T-helper 1 cell treated with Interleukin-12 subunit alpha and Interleukin-12 subunit beta and Interleukin-4 antibody, amounts not matched to agents 30 μg/mL and 1 μg/mL, for 36 hours (primary cell): Measurements from ENCODE around the gene ROBO4.
A peak's percentile ranks its signal among the peaks of the same experiment; 100 is the strongest.

Source experiments
- H3K27ac Mint-ChIP-seq: one replicate; pipeline ENCODE4 v1.8.0; 2021; ENCODE audit warnings: mild to moderate bottlenecking, mixed read lengths
- H3K27me3 Mint-ChIP-seq: one replicate; pipeline ENCODE4 v1.8.0; 2021; ENCODE audit warnings: low read depth, mixed read lengths
- H3K36me3 Mint-ChIP-seq: one replicate; pipeline ENCODE4 v1.8.0; 2021; ENCODE audit warnings: low read depth, mixed read lengths
- H3K4me1 Mint-ChIP-seq: one replicate; pipeline ENCODE4 v1.8.0; 2021; ENCODE audit warnings: low read depth, mixed read lengths
- H3K4me3 Mint-ChIP-seq: one replicate; pipeline ENCODE4 v1.8.0; 2021; ENCODE audit warnings: mild to moderate bottlenecking, moderate library complexity, mixed read lengths
- H3K9me3 Mint-ChIP-seq: one replicate; pipeline ENCODE4 v1.8.0; 2021; ENCODE audit warnings: mixed read lengths

The ROBO4 gene

DNA sequence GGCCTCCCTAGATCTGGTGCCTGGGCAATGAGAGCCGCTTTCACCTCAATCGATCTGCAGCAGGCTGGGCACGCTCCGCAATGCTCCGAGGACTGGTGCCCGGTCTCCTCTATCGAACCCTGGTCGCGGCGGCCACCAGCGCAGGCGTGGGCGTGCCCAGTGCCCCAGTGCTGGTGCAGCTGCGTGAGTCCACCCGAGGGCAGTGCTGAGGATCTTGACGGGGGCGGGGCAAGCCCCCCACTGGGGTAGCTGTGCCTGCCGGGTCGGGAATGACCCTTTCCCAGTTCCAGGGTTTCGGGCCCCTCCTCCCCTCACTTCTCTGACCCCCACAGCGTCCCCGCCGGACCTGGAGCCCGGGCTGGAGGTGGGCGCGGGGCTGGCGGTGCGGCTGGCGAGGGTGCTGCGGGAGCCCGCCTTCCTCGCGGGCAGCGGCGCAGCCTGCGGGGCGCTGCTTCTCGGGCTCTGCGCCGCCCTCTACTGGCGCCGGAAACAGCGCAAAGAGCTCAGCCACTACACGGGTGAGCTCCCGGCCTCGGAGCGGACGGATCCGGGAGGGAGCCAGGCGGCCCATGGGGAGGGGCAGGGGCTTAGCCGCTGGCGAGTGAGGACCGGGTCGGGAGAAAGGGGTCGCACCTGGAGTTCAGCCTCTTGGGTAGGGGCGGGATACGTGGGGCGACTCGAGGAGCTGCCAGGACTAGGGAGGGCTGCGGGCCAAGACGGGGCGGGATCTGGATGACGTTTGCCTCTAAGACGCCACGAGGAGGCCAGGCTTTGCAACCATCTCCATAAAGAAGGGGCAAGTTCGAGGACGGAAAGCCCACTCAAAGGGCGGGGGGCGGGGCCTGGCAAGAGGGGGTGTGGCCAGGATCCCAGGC, 21.5 kb downstream of the ROBO4 start:
- H3K4me1 Mint-ChIP-seq, result peaks cover 11% of the 10 kb centered on the region
- peak overlapping the region; percentile 65 for H3K27ac Mint-ChIP-seq
- H3K27me3 Mint-ChIP-seq, result peaks cover 45% of the 10 kb centered on the region
- H3K36me3 Mint-ChIP-seq, result no peaks in the 10 kb centered on the region
- H3K4me3 Mint-ChIP-seq, result peak overlapping the region; percentile 82
- H3K9me3 Mint-ChIP-seq, result no peaks in the 10 kb centered on the region

DNA sequence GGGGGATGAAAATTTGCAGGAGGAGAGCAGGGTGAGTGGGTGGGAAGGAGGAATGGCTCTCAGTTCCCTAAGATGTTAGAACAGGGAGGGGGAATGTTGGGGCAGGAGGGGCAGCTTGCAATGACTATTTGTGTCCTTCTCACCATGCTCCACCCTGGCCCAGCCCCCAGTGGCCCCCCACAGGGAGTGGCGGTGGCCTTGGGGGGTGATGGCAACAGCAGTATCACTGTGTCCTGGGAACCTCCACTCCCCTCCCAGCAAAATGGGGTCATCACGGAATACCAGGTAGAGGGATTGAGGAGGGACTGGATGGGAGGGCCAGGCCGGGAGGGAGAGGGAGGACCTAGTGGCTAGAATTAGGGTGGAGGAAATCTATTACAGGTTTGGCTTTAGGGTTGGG, 22.3 kb downstream of the ROBO4 start:
- H3K36me3 Mint-ChIP-seq, result no peaks in the 10 kb centered on the region
- H3K4me3 Mint-ChIP-seq, result peak overlapping the region; percentile 68
- no peaks in the 10 kb centered on the region for H3K9me3 Mint-ChIP-seq
- H3K27ac Mint-ChIP-seq, result no peak overlapping the region
- peaks cover 50% of the 10 kb centered on the region for H3K27me3 Mint-ChIP-seq
- H3K4me1 Mint-ChIP-seq, result peaks cover 11% of the 10 kb centered on the region

- peak overlapping the region; percentile 21 for H3K4me3 Mint-ChIP-seq
- no peaks in the 10 kb centered on the region for H3K36me3 Mint-ChIP-seq
- H3K9me3 Mint-ChIP-seq, result no peaks in the 10 kb centered on the region
- H3K27me3 Mint-ChIP-seq, result peaks cover 57% of the 10 kb centered on the region
- peaks cover 11% of the 10 kb centered on the region for H3K4me1 Mint-ChIP-seq
- H3K27ac Mint-ChIP-seq, result no peak overlapping the region
Measured at GRCh38 chr11:124874571-124875255, 23.0 kb downstream of the ROBO4 start.

DNA sequence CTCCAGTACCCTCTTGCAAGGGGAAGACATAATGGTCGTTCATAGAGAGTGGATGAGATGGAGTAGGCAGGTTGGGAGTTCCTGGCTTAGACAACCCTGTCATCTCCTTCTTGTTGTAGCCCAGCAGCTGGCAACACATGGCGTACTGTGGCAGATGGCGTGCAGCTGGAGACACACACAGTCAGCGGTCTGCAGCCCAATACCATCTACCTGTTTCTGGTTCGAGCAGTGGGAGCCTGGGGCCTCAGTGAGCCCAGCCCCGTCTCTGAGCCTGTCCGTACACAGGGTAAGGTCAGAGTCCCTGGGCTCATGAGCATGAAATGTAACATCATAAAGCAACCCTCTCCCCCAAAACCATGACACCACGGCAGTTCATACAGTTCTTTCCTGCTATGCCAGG, 23.7 kb downstream of the ROBO4 start:
- H3K27me3 Mint-ChIP-seq, result peaks cover 64% of the 10 kb centered on the region
- H3K9me3 Mint-ChIP-seq, result no peaks in the 10 kb centered on the region
- no peak overlapping the region for H3K4me3 Mint-ChIP-seq
- no peak overlapping the region for H3K27ac Mint-ChIP-seq
- H3K4me1 Mint-ChIP-seq, result peaks cover 16% of the 10 kb centered on the region
- peaks cover 1% of the 10 kb centered on the region for H3K36me3 Mint-ChIP-seq

GRCh38 chr11:124872741-124873140, 24.9 kb downstream of the ROBO4 start:
- no peaks in the 10 kb centered on the region for H3K9me3 Mint-ChIP-seq
- H3K4me3 Mint-ChIP-seq, result no peak overlapping the region
- H3K36me3 Mint-ChIP-seq, result peaks cover 1% of the 10 kb centered on the region
- peaks cover 16% of the 10 kb centered on the region for H3K4me1 Mint-ChIP-seq
- no peak overlapping the region for H3K27ac Mint-ChIP-seq
- peaks cover 76% of the 10 kb centered on the region for H3K27me3 Mint-ChIP-seq

- Mint-ChIP-seq H3K9me3 (no peaks in the 10 kb centered on the region), H3K27me3 (peaks cover 81% of the 10 kb centered on the region), H3K4me1 (peaks cover 14% of the 10 kb centered on the region), H3K36me3 (peaks cover 1% of the 10 kb centered on the region), H3K27ac (no peak overlapping the region), H3K4me3 (no peak overlapping the region)
Measured at GRCh38 chr11:124872280-124872679, 25.4 kb downstream of the ROBO4 start.

DNA sequence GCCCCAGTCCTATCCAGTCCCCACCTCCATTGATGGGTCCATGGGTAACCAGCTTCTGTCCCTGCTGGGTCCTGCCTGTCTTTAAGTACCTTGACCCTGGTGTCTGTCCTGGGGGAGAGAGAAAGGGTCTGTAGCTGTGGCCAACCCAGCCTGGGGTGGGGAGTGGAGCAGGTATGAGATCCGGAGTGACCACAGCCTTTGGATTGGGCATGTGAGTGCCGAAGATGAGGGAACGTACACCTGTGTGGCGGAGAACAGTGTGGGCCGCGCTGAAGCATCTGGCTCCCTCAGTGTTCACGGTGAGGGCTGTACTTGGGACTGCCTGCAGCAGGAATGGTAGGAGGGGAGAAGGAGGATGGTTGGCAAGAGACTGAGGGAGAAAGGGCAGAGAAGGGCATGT, 27.2 kb downstream of the ROBO4 start:
- H3K27me3 Mint-ChIP-seq, result peaks cover 95% of the 10 kb centered on the region
- no peaks in the 10 kb centered on the region for H3K9me3 Mint-ChIP-seq
- H3K4me1 Mint-ChIP-seq, result peaks cover 6% of the 10 kb centered on the region
- no peak overlapping the region for H3K27ac Mint-ChIP-seq
- peaks cover 1% of the 10 kb centered on the region for H3K36me3 Mint-ChIP-seq
- no peak overlapping the region for H3K4me3 Mint-ChIP-seq

- Mint-ChIP-seq H3K27ac (no peak overlapping the region), H3K9me3 (no peaks in the 10 kb centered on the region), H3K36me3 (peaks cover 1% of the 10 kb centered on the region), H3K4me3 (no peak overlapping the region), H3K27me3 (peaks cover 92% of the 10 kb centered on the region), H3K4me1 (peaks cover 4% of the 10 kb centered on the region)
Measured at GRCh38 chr11:124869856-124870387, 27.7 kb downstream of the ROBO4 start.

DNA sequence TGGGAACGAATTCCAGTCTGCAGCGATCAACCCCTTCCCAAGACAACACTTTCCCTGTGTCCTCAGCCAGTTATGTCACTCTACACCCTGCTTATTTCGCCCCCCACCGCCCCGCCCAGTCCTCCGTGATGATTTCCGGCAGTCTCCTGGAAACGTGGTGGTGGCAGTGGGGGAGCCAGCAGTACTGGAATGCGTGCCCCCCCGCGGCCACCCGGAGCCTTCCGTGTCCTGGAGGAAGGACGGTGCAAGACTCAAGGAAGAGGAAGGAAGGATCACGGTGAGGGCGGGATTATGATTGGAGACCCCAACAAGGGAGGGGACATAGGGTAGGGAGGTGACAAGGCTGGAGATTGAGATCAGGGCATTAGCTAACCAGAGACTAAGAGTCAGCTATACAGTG, 28.3 kb downstream of the ROBO4 start:
- H3K4me1 Mint-ChIP-seq, result peaks cover 4% of the 10 kb centered on the region
- peaks cover 1% of the 10 kb centered on the region for H3K36me3 Mint-ChIP-seq
- no peak overlapping the region for H3K4me3 Mint-ChIP-seq
- no peaks in the 10 kb centered on the region for H3K9me3 Mint-ChIP-seq
- H3K27ac Mint-ChIP-seq, result no peak overlapping the region
- peaks cover 93% of the 10 kb centered on the region for H3K27me3 Mint-ChIP-seq

DNA sequence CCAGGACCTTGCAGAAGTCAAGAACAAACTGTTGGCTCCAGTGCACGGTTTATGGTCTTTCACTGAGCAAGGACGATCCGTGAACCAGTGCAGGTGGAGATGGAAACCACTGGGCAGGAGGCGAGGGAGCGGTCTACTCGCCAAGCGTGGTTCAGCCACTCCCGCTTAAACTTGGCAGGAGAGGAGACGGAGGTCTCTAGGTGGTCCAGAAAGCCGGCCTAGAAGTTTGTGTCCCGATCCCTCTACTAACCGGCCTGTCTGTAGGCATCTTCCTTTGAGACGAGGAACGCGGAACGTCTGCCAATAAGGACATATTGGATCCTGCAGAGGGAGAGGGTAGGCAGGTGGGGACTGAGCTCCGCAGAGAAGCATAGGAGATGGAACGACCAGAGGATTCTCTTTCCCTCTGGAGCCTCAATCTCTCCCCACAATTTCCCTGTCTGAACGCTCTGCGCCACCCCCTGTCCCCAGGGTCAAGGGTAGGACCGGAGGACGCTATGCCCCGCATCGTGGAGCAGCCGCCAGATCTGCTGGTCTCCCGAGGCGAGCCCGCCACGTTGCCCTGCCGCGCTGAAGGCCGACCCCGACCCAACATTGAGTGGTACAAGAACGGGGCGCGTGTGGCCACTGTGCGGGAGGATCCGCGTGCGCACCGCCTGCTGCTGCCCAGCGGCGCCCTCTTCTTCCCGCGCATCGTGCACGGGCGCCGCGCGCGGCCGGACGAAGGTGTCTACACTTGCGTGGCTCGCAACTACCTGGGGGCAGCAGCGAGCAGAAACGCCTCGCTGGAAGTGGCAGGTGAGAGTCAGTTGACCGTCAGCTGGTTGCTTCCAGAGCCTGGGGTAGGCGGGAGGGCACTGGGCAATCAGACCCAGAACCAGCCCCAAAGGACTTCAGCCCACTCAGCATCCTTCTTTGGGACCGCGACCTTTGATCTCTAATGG, 29.1 kb downstream of the ROBO4 start:
- H3K27me3 Mint-ChIP-seq, result peaks cover 94% of the 10 kb centered on the region
- no peak overlapping the region for H3K27ac Mint-ChIP-seq
- H3K9me3 Mint-ChIP-seq, result no peaks in the 10 kb centered on the region
- no peak overlapping the region for H3K4me3 Mint-ChIP-seq
- peaks cover 1% of the 10 kb centered on the region for H3K36me3 Mint-ChIP-seq
- peaks cover 4% of the 10 kb centered on the region for H3K4me1 Mint-ChIP-seq

DNA sequence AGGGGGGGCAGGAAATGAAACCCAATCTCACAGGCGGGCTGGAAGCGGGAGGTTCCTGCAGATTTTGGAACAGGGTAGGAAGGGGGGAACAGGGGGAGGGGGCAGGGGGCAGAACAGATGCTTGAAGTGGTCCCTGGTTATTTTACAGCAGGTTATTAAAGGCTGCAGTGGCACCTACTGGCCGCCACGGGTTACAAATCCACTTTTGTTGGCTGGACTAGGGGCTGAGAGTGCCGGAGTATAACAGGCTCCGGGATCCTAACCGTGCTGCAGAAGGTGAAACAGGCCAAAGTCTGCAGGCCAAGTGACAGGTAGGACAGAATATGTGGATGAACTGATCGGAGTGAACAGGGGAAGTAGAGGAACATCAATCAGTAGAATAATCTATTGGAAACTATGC, 30.0 kb downstream of the ROBO4 start:
- H3K27me3 Mint-ChIP-seq, result peaks cover 94% of the 10 kb centered on the region
- peaks cover 6% of the 10 kb centered on the region for H3K4me1 Mint-ChIP-seq
- H3K9me3 Mint-ChIP-seq, result no peaks in the 10 kb centered on the region
- H3K27ac Mint-ChIP-seq, result no peak overlapping the region
- no peak overlapping the region for H3K4me3 Mint-ChIP-seq
- peaks cover 1% of the 10 kb centered on the region for H3K36me3 Mint-ChIP-seq

DNA sequence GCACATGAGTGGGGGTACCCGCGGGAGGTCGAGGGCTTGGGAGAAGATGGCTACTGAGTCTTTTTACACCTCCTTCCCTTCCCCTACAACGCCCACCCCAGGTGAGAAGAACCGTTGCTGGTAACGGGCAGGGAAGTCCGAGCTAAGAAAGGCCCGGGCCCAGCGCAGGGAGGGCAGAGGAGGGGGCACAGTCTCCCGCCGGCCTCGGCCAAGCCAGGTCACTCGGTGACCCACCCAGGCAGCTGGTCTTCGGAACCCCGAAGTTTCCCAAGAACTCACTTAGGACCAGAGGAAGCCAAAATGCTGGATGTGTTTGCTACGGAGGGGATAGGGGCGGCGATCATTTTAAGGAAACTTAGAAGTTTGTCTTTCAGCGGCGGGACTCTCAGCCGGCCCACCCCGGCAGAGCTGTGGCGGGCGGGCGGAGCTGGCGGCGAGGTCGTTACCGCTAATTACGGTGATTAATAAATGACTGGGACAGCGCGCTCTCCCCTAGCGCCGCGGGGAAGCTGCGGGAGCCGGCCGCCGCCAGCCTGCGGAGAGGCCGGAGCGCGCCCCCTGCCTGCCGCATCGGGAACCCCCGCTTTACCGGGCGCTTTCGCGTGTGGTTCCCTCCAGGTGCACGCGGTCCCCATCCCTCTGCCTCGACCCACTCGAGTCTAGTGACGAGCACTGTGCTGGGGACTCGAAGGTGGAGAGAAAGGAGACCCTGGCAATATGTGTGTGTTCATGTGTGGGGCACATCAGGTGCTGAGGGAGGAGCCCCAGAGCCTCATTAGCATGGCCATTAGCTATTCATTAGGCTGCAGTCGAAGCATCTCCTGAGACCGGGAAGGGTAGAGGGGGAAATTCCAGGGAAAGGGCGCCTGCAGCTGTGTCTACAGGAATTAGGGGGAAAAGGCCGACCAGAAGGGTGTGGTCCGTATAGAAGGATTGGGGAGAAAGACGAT, 31.5 kb downstream of the ROBO4 start:
- Mint-ChIP-seq H3K27ac (no peak overlapping the region), H3K4me3 (no peak overlapping the region), H3K4me1 (peaks cover 6% of the 10 kb centered on the region), H3K9me3 (no peaks in the 10 kb centered on the region), H3K27me3 (peaks cover 94% of the 10 kb centered on the region), H3K36me3 (peaks cover 1% of the 10 kb centered on the region)

DNA sequence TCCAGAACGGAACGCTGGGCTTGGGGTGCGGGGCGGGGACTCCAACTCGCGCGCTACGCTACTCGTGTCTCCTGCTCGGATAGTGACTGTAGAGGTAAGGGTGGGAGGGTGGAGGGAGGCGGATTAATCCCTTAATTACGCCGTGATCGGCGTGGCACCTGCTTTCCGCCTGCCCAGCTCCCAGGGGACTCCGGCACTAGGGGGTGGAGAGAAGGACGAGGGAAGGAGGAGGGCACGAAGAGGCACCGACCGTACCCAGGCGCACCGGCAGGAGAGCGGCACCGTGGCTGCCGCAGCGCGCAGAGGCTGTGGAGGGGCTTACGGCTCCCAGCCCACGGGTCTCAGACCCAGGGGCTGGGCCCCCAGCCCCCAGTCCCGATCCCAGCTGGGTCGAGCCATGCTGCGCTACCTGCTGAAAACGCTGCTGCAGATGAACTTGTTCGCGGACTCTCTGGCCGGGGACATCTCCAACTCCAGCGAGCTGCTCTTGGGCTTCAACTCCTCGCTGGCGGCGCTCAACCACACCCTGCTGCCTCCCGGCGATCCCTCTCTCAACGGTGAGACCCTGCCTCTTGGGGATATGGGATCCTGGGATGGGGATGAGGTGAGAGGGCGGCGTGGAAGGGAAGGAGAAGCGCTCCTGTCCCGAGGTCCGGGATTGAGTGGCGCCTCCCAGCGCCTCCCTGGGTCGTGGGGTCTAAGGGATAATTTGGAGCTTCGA, 32.3 kb downstream of the ROBO4 start, which contains the start of gene ROBO3:
Gene ROBO3 (plus strand): TSS at position 252 of the 721 bp plus-strand sequence. CDS start 146 bp downstream, at position 398.
- peak within 1 kb of the TSS; percentile 17 for H3K27ac Mint-ChIP-seq
- no peaks in the 10 kb centered on the region for H3K9me3 Mint-ChIP-seq
- no peak within 1 kb of the TSS for H3K4me3 Mint-ChIP-seq
- H3K27me3 Mint-ChIP-seq, result peaks cover 96% of the 10 kb centered on the region
- peaks cover 1% of the 10 kb centered on the region for H3K36me3 Mint-ChIP-seq
- peaks cover 6% of the 10 kb centered on the region for H3K4me1 Mint-ChIP-seq
